ENCODE data around the gene NPIPB12.
"Not testable (repeated sequence)": the region's sequence is repeated elsewhere in the genome, so short reads cannot be mapped to it uniquely, and the experiment has no call there.

DNA sequence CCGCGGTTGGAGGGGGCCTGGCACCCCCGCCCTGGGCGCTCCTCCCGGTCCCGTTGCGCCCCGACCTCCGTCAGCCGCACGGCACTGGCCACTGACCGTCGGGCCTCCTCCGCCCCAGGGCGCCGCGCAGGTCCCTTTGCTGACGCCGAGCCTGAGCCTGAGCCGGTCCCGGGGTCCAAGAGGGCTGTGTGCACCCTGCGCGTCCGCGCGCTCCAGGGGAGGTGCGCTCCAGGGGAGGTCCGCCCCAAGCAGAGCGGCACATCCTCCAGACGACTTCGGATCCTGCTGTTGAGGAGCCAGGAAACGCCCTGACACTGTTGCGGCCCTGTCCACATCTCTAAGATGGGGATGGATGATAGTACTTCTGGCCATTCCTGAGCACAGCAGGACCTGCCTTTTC lies 39.3 kb downstream of the NPIPB12 start:
- not testable (repeated sequence) for TF ChIP-seq EZH2 (IDR thresholded peaks at IDR 0.05; ENCODE audit: insufficient read depth, poor library complexity, severe bottlenecking); EZH2phosphoT487 (IDR thresholded peaks at IDR 0.05; ENCODE audit: insufficient read depth, low read depth)

Data from GM23248 (cell line).